Stimulated activated CD4-positive, alpha-beta T cell treated with anti-CD3 and anti-CD28 coated beads, Interleukin-12 subunit alpha, Interleukin-12 subunit beta, amount 100 ng/mL, for 24 hours (primary cell): ENCODE data around the gene FBXO41.
A peak's percentile ranks its signal among the peaks of the same experiment; 100 is the strongest.

Experiments
- DNase-seq, 2 experiments: peaks; one replicate each; pipeline ENCODE4 v3.0.0-alpha.2; 2020; ENCODE audit warnings: low read depth in 2 of 2

Gene FBXO41

GRCh38 chr2:73290049-73290839 is 6.0 kb upstream of the FBXO41 start:
- no peak for DNase-seq

- no peak for DNase-seq
Measured at GRCh38 chr2:73289304-73289703, 5.0 kb upstream of the FBXO41 start.

GRCh38 chr2:73286134-73286655 is 1.9 kb upstream of the FBXO41 start:
- no peak for DNase-seq

GRCh38 chr2:73285159-73285739 is 971 bp upstream of the FBXO41 start:
- DNase-seq: no peak

GRCh38 chr2:73283545-73284295 is 558 bp downstream of the FBXO41 start:
- peak in 1 of 2 experiments; percentile 41 for DNase-seq

GRCh38 chr2:73282924-73283544 is 1.2 kb downstream of the FBXO41 start:
- no peak for DNase-seq

- no peak for DNase-seq
Measured at GRCh38 chr2:73281244-73281643, 3.0 kb downstream of the FBXO41 start.

- no peak for DNase-seq
Measured at GRCh38 chr2:73279852-73280251, 4.4 kb downstream of the FBXO41 start.

- DNase-seq: no peak
Measured at GRCh38 chr2:73272270-73272669, 12.0 kb downstream of the FBXO41 start.

- no peak for DNase-seq
Measured at GRCh38 chr2:73269686-73270465, 14.4 kb downstream of the FBXO41 start.

- peak; percentile 40 to 50 for DNase-seq
Measured at GRCh38 chr2:73268830-73269685, 15.2 kb downstream of the FBXO41 start.

- DNase-seq: no peak
Measured at GRCh38 chr2:73268366-73268829, 15.9 kb downstream of the FBXO41 start.

- no peak for DNase-seq
Measured at GRCh38 chr2:73267008-73267407, 17.3 kb downstream of the FBXO41 start.

- DNase-seq: no peak
Measured at GRCh38 chr2:73266061-73266901, 18.0 kb downstream of the FBXO41 start.

GRCh38 chr2:73265298-73266060 is 18.8 kb downstream of the FBXO41 start:
- DNase-seq: no peak

GRCh38 chr2:73264783-73265182 is 19.5 kb downstream of the FBXO41 start:
- no peak for DNase-seq

GRCh38 chr2:73264332-73264606 is 20.0 kb downstream of the FBXO41 start:
- DNase-seq: no peak

- DNase-seq: no peak
Measured at GRCh38 chr2:73263540-73264331, 20.5 kb downstream of the FBXO41 start.
